Nephron progenitor cell (in vitro differentiated cells): ENCODE measurements around the gene MICA.

Source experiments
- DNase-seq: peaks from one replicate; pipeline ENCODE4 v3.0.0; 2021
- H3K27ac Mint-ChIP-seq: 2 replicates; pipeline ENCODE4 v1.8.0; 2021; ENCODE audit warnings: mild to moderate bottlenecking, moderate library complexity, mixed read lengths
- H3K27me3 Mint-ChIP-seq: 2 replicates; pipeline ENCODE4 v1.8.0; 2021; ENCODE audit warnings: mild to moderate bottlenecking, low read depth, mixed read lengths; ENCODE audit not compliant: poor library complexity
- H3K36me3 Mint-ChIP-seq: 2 replicates; pipeline ENCODE4 v1.8.0; 2021; ENCODE audit warnings: low read depth, mixed read lengths
- H3K4me1 Mint-ChIP-seq: 2 replicates; pipeline ENCODE4 v1.8.0; 2021; ENCODE audit warnings: mixed read lengths
- H3K4me3 Mint-ChIP-seq: 2 replicates; pipeline ENCODE4 v1.8.0; 2021; ENCODE audit warnings: mild to moderate bottlenecking, moderate library complexity, mixed read lengths
- H3K9me3 Mint-ChIP-seq: 2 replicates; pipeline ENCODE4 v1.8.0; 2021; ENCODE audit warnings: mild to moderate bottlenecking, moderate library complexity, mixed read lengths
- TF ChIP-seq, protein P1 (sequence below): fragments of 200-600 bp; sonication (generic); IDR thresholded peaks from 2 replicates; pipeline ENCODE4 v1.5.0; 2021; ENCODE audit warnings: antibody characterized with exemption

MICA gene

DNA sequence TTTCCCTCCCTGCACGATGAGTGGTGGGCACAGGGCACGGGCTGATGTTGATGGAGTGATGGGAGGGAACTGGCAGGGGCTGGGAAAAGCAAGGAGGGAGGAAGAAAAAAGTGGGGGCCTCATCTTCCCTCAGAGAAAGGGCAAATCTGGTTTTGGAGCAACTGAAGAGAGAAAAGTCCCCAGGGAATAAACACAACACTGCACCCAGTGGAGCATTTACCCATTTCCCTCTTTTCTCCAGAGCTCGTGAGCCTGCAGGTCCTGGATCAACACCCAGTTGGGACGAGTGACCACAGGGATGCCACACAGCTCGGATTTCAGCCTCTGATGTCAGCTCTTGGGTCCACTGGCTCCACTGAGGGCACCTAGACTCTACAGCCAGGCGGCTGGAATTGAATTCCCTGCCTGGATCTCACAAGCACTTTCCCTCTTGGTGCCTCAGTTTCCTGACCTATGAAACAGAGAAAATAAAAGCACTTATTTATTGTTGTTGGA lies 11.4 kb downstream of the MICA start:
- TF ChIP-seq, protein P1, sequence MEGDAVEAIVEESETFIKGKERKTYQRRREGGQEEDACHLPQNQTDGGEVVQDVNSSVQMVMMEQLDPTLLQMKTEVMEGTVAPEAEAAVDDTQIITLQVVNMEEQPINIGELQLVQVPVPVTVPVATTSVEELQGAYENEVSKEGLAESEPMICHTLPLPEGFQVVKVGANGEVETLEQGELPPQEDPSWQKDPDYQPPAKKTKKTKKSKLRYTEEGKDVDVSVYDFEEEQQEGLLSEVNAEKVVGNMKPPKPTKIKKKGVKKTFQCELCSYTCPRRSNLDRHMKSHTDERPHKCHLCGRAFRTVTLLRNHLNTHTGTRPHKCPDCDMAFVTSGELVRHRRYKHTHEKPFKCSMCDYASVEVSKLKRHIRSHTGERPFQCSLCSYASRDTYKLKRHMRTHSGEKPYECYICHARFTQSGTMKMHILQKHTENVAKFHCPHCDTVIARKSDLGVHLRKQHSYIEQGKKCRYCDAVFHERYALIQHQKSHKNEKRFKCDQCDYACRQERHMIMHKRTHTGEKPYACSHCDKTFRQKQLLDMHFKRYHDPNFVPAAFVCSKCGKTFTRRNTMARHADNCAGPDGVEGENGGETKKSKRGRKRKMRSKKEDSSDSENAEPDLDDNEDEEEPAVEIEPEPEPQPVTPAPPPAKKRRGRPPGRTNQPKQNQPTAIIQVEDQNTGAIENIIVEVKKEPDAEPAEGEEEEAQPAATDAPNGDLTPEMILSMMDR: no peak
- Mint-ChIP-seq H3K27me3 (peaks cover 5% of the 10 kb centered on the region), H3K27ac (peak overlapping the region; percentile 16), H3K9me3 (peaks cover 6% of the 10 kb centered on the region), H3K36me3 (peaks cover 32% of the 10 kb centered on the region), H3K4me3 (no peak overlapping the region), H3K4me1 (peaks cover 36% of the 10 kb centered on the region)
- DNase-seq: no peak

DNA sequence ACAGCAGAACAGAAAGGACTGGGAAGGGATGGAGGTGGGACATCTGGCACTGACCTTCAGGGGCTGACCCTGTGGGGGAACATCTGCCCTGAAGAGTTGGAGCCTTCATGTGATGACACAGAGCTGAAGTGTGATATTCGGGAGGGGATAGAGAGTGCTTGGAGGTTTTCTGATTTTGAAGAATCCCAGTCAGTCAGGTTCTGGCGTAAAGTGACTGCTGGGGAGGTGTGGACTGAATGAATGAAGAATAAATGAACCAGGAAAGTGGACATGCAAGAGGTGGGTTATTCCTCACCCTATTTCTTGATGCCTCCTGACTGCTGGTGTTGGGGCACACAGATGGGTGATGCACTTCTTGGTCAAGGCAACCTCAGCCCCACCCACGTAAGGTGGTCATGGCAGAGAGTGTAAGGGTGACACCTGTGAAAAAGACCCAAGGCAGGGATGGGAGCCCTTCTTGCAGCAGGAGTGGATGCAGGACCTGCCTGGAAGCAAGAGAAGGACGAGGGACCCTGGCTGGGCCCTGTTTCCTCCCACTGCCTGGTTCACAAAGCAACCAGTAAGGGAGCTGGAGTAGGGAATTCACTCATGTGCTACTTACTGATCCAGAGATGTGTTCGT lies 13.1 kb downstream of the MICA start:
- TF ChIP-seq, protein P1: no peak
- Mint-ChIP-seq H3K9me3 (peaks cover 6% of the 10 kb centered on the region), H3K36me3 (peaks cover 28% of the 10 kb centered on the region), H3K4me1 (peaks cover 36% of the 10 kb centered on the region), H3K4me3 (no peak overlapping the region), H3K27ac (peak overlapping the region; percentile 50), H3K27me3 (peaks cover 6% of the 10 kb centered on the region)
- no peak for DNase-seq

DNA sequence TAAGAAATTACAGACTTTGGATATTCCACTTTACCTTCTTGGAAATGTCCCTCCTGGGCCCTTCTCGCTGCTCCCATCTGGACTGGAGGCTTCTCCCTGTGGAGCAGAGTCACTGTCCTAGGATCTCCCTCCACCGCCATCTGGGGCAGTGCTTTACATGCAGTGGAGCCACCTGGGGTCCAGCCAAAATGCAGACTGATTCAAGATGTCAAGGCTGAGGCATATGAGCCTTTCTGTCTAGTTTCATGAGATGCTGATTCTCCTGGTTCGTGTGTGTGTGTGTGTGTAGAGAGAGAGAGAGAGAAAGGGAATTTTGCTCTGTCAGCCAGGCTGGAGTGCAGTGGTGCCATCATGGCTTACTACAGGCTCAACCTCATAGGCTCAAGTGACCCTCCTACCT lies 14.9 kb downstream of the MICA start:
- H3K9me3 Mint-ChIP-seq: peaks cover 6% of the 10 kb centered on the region
- peaks cover 21% of the 10 kb centered on the region for H3K27me3 Mint-ChIP-seq
- DNase-seq: no peak
- no peak overlapping the region for H3K4me3 Mint-ChIP-seq
- TF ChIP-seq, protein P1: no peak
- peaks cover 23% of the 10 kb centered on the region for H3K4me1 Mint-ChIP-seq
- H3K36me3 Mint-ChIP-seq: peaks cover 28% of the 10 kb centered on the region
- H3K27ac Mint-ChIP-seq: no peak overlapping the region

DNA sequence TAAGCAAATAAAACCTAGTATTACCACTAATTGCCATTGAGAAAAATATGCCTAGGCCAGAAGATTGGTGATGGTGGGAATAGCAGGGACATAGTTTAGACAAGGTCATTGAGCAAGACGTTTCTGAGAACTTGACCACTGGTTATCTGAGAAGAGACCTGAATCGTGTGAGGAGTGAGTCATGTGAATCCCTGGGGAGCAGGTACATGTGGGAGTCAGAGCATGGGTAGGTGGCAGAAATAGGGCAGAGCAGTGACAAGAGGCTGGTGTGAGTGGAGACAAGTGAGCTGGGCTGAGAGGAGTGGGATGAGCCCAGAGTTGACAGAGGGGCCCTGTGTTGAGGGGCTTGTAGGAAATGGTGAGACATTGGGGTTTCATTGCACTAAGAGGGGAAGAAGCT lies 16.4 kb downstream of the MICA start:
- TF ChIP-seq, protein P1: no peak
- H3K27ac Mint-ChIP-seq: no peak overlapping the region
- DNase-seq: no peak
- H3K4me3 Mint-ChIP-seq: no peak overlapping the region
- H3K4me1 Mint-ChIP-seq: peaks cover 9% of the 10 kb centered on the region
- H3K27me3 Mint-ChIP-seq: peaks cover 21% of the 10 kb centered on the region
- peaks cover 23% of the 10 kb centered on the region for H3K36me3 Mint-ChIP-seq
- H3K9me3 Mint-ChIP-seq: peaks cover 6% of the 10 kb centered on the region

GRCh38 chr6:31420546-31420945 lies 17.2 kb downstream of the MICA start:
- DNase-seq: no peak
- peaks cover 25% of the 10 kb centered on the region for H3K27me3 Mint-ChIP-seq
- TF ChIP-seq, protein P1: no peak
- H3K9me3 Mint-ChIP-seq: peaks cover 6% of the 10 kb centered on the region
- peaks cover 19% of the 10 kb centered on the region for H3K36me3 Mint-ChIP-seq
- H3K4me3 Mint-ChIP-seq: no peak overlapping the region
- no peak overlapping the region for H3K27ac Mint-ChIP-seq
- peaks cover 5% of the 10 kb centered on the region for H3K4me1 Mint-ChIP-seq

DNA sequence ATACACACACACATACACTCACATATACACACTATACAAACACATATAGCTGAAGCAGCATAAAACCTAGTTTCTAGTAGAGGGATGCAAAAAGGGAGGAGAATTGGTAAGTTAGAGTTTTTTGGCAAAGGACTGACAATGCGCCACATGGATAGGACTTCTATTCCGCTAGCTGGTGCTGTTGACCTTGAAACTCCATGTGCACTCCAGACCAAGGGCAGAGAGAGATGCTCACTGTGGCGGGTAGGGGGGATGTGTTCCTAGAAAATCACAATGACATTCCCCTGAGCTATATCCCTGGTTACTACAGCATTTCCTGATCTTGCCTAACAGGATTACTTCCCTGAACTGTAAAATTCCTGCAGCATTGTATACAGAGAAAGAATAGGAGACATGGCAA lies 19.2 kb downstream of the MICA start:
- H3K9me3 Mint-ChIP-seq: peaks cover 1% of the 10 kb centered on the region
- TF ChIP-seq, protein P1: no peak
- DNase-seq: no peak
- H3K4me3 Mint-ChIP-seq: no peak overlapping the region
- H3K36me3 Mint-ChIP-seq: peaks cover 5% of the 10 kb centered on the region
- H3K27me3 Mint-ChIP-seq: peaks cover 39% of the 10 kb centered on the region
- no peak overlapping the region for H3K27ac Mint-ChIP-seq
- H3K4me1 Mint-ChIP-seq: no peaks in the 10 kb centered on the region
